HL-60/S4 treated with retinoic acid at 250 ng/mL for 4 days and 3 days (cell line): ENCODE data around the gene PITPNM3.

Source experiments
- in situ Hi-C: fragments of 300-500 bp; cut with MboI; formaldehyde crosslinking; loops from 2 replicates; pipeline ENCODE4 v1.7.0; 2022; ENCODE audit warnings: low sequenced_read_pairs

Gene PITPNM3

GRCh38 chr17:6423931-6424330 is 132.4 kb downstream of the PITPNM3 start:
- in situ Hi-C loops, result no loop called here

- in situ Hi-C loops, result no loop called here
Observed at GRCh38 chr17:6422654-6423241, 133.6 kb downstream of the PITPNM3 start.

DNA sequence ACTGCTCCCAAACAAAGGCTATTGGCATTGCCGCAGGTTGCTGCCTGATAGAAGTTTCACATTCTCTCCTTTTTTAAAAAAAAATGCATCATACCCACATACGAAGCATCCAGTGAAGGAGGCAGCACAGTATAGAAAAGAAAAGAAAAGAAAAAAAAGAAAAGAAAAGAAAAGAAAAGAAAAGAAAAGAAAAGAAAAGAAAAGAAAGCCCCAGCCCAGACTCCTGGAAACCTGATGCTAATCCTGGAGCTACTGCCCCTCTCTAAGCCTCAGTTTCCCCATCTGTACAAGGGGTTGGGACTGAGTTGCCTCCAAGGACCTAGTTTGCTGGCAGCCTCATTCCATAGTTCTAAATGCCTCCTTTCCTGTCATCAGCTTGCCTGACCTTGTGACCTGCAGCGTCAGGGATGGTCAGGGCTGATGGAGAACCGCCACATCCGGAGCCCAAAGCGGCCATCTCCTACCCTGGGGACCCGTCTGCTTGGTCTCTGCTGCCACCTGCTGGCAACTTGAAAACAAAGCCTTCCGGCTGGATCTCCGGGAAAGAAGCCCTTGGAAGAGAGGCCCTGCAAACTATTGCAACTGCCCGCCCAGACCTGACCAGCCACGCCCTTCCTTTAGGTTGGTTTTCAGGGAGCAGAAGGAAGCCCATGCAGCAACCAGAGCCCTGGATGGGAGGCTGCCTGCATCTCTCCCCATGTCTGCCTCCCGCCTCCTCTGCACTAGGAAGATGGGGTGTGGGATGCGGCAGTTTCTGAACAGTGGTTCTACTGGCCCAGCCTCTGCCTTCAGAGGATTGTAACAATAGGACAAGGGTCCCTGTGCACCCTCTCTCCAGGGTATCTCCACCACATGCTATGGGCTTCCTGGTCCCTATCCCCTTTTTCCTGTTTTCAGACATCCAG is 134.4 kb downstream of the PITPNM3 start:
- in situ Hi-C loops, result no loop called here

GRCh38 chr17:6420173-6420641 is 136.1 kb downstream of the PITPNM3 start:
- in situ Hi-C loops, result no loop called here

DNA sequence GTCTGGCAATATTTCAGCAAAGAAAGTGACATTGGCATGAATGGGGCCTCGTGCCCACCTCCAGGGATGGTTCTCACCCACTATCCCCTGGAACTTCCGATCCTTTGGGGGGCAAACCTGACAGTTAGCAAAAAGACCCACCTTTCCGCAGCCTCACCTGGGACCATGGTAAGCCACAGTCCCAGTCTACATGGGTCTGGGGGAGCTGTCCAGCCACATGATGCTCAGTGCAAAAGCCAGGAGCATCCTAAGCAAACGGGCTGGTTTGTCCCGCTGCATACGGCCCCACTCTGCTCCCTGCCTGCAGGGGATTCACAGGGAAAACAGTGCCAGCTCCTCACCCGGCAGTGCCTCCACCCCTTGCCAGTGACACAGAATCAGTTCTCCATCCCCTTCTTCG is 140.7 kb downstream of the PITPNM3 start:
- in situ Hi-C loops, result no loop called here

DNA sequence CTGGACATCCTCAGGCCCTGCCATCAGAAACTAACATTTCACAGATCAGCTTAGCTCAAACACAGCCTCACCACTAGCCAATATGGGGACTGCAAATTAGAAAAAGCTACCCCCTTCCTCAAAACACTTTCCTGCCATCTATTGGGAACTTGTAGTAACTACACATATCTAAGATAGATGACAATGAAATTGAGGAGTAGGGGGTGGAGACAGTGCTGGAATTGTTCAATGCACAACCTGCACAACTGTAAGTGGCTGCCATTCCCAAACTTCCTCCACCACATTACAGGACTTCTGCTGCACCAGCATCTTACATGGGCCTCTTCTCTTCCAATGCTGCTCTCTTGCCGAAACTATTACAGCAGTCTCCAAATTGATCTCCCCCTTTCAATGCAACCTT is 143.3 kb downstream of the PITPNM3 start:
- in situ Hi-C loops, result no loop called here

DNA sequence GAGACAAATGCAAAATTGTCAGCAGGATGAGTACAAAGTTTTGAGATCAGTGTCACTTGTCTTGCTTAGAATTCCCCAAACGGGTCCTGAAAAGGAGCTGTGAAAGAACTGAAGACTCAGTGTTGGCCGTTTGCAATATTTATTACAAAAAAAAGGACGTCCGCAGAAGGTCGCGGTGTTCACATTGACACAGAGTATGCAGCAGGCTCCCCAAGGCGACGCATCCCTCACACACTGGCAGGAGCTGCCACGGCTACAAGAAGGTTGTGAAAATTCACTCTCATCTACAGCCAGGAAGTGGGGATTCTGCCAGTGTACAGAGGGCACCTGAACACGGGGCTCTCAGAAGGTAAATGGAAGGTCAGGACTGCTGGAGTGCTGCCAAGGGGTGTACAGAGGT is 147.6 kb downstream of the PITPNM3 start:
- in situ Hi-C loops, result no loop called here

DNA sequence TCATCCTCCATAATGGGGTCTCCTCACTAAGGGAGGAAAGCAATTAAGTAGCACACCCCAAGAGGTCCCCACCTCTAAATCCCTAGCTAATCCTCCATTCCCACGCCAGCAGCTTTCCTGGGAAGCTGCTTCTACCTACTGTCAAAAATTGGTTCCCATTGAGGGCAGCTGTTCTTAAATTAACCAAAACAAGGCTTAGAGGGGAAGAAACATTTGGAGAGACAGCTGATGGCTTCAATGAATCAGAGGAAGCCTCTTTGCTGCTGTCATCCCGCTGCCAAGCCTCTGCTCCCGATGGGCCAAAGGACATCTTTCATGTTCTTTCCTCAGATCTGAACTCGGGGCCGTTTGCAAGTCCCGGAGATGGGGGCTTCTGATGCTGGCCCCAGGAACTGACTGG is 148.1 kb downstream of the PITPNM3 start:
- in situ Hi-C loops, result no loop called here

DNA sequence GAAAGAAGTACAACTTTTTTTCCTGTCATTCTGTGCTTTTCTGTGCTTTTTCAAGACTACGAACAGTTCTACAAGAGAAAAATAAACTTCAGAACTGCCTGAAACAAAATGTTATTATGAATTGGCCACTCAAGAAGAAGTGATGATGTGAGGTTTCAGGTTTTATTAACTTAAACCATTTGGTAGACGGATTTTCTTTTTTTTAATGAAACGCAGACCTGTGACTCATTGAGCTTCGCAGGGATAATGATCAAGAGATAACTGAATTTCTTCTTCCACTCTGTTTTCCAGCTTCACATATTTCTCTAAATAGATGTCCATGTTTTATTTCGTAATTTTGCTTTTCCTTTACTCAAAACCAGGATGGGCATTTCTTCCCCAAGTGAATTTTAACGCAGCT is 154.1 kb downstream of the PITPNM3 start:
- in situ Hi-C loops, result no loop called here
